D721Med (cell line): ENCODE measurements around the gene LZTR1.

Source experiments
- DNase-seq: peaks from one replicate; pipeline ENCODE4 v3.0.0; 2011; ENCODE audit warnings: low spot score; ENCODE audit not compliant: insufficient read length
- FAIRE-seq: peaks from 2 replicates; lab custom pipeline; 2011; peaks lifted over from hg19 to GRCh38; lab: Jason Lieb, UNC
- TF ChIP-seq, protein P1 (sequence below): IDR thresholded peaks from 2 replicates; pipeline ENCODE4 v1.5.1; 2012; ENCODE audit warnings: mild to moderate bottlenecking, control low read depth; ENCODE audit not compliant: insufficient read depth; ENCODE audit errors: missing control alignments

The LZTR1 gene

DNA sequence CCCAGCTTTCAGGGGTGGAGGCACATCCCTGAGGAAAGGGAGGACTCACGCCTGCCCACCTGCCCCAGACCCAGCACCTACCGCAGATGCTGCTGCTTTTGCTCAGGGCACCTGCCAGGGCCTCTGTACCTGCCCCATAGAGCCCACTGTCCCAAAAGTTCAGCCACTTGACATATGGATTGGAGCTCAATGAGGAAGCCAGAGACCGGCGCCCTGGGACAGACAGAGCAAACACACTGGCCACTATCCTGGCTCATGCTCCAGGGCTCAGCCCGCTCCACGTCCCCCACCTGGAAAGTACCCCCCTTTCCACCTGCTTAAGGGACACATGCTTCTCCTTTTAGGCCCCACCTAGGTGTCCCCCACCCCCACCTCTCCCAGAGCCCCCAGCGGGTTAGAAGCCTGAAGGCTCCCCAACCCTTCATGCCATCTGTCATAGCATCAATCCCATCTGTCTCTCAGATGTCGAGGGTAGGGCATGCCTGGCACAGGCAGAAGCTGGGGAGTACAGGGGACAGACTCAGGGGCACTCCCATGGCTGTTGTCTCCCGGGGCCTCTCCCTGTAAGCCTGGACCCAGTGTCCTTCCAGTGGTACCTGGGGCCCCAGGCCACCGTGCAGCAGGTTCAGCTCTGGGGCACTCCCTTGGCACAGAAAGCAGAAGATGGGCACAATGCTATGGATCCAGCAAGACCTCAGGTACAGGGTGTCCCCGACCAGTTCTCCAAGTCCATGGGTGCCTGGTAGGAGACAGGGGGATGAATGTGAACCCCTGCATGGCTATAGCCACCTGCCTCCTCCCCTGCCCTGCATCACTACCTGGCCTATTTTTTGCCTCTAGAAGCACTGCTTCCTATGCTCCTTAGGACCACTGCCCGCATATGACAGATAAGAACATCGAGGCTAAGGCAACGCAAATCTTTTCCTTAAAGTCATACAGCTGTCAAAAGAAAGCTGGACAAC lies 30.6 kb downstream of the LZTR1 start:
- no peak for DNase-seq

DNA sequence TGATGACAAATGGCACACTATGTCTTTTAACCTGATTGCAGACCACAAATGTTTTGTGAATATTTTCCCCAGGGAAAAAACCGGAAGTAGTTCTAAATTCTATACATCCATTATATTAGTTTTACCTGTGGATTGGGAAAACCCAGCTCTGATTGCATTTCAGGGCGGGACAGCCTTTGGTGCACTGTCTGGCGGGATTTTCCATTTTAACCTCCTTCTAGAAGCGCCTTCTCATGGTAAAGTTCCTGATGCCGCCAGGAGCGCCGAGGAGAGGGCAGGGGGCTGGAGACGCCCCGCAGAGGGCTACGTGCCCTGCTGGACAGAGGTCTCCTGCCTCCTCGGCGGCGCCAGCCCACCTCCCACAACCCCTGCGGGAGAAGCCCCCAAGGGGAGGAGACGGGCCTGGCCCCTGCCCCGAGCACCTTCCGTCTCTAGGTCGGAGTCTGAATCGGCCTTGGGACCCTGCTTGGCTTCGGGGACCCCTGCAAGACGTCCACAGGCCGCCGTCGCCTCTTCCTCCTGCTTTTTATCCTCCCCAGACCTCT lies 31.6 kb downstream of the LZTR1 start:
- no peak for DNase-seq
- no peak for FAIRE-seq
- TF ChIP-seq, protein P1, sequence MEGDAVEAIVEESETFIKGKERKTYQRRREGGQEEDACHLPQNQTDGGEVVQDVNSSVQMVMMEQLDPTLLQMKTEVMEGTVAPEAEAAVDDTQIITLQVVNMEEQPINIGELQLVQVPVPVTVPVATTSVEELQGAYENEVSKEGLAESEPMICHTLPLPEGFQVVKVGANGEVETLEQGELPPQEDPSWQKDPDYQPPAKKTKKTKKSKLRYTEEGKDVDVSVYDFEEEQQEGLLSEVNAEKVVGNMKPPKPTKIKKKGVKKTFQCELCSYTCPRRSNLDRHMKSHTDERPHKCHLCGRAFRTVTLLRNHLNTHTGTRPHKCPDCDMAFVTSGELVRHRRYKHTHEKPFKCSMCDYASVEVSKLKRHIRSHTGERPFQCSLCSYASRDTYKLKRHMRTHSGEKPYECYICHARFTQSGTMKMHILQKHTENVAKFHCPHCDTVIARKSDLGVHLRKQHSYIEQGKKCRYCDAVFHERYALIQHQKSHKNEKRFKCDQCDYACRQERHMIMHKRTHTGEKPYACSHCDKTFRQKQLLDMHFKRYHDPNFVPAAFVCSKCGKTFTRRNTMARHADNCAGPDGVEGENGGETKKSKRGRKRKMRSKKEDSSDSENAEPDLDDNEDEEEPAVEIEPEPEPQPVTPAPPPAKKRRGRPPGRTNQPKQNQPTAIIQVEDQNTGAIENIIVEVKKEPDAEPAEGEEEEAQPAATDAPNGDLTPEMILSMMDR: no peak

More for the DNA sequence above, 30.6 kb downstream of the LZTR1 start:
- no peak for FAIRE-seq
- TF ChIP-seq, protein P1: no peak

DNA sequence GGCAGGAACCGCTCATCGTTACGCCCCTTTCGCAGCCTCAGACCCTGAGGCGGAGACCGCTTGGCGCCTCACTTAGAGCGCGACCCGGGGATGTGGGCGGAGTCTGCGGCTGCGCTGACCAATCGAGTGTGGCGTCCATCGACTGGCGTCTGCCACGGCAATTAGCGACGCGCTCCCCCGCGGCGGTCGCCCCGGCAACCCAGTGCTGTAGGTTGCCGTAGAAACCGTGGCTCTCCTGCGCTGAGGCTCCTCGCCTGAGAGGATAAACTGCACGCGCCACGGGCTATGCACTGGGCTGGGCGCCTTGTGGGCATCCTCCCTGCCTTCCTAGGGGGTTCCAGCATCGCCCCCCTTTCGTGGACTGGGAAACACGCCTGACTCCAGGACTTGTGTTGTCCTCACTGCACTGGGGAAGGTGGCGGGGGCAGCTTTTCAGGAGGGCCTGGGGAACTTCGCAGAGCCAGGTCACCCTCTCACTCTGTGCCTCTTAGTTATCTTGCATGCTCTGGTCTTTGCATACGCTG lies 32.2 kb downstream of the LZTR1 start:
- DNase-seq: peak; percentile 97
- TF ChIP-seq, protein P1: no peak
- no peak for FAIRE-seq

DNA sequence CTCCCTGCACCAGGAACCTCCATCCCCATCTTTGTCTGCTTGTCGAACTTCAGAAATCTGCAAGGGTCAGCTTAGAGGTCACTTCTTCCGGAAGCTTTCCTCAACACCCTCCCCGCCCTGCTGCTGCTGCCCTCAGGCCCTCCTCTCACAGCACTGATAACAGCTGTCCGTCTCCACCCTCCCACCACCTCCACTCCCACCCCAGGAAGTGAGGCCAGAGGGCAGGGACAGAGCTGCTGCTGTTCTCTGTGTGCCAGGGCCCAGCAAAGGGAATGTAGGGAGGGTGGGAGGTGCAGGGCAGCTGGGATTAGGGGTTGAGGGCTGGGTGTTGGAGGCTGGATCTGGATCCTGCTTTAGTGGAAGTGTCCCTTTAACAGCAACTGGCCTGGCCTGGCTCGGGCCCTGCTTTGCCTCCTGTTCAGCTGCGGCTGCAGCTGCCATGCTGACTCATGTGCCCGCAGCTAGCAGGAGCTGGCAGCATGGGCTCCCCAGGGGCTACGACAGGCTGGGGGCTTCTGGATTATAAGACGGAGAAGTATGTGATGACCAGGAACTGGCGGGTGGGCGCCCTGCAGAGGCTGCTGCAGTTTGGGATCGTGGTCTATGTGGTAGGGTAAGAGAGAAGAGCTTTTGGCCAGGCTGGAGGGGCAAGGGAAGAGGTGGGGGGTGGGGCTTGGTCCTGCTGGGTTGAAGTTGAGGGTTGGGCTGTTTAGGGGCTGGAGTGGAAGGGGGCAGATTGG lies 32.8 kb downstream of the LZTR1 start, which contains the start of gene P2RX6:
Gene P2RX6, plus strand, starts transcription at position 440 of the 740 bp plus-strand sequence. Its CDS starts 10 bp downstream, at position 450.
- FAIRE-seq: no peak
- TF ChIP-seq, protein P1: no peak
- no peak for DNase-seq

DNA sequence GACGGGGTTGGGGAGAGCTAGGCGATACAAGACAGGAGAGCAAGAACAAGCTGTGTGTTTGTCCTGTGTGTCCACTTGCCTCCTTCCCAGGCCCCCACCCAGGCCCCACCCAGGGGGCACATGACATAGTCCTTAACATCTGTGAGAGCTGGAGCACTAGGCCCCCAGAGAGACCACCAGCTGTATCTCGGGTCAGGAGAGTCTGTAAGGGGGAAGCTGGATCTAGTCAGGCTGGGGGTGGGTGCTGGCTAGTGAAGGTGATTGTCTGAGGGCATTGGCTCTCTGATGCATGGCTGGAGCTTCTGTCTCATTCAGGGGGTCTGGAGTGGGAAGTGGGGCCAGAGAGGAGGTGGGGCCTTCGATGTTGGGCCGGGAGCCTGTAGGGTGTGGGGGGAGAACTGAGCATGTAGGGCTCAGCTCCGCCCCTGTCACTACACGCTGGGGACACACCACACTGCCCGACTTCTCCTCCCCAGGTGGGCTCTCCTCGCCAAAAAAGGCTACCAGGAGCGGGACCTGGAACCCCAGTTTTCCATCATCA lies 33.4 kb downstream of the LZTR1 start:
- TF ChIP-seq, protein P1: no peak
- no peak for FAIRE-seq
- DNase-seq: no peak

DNA sequence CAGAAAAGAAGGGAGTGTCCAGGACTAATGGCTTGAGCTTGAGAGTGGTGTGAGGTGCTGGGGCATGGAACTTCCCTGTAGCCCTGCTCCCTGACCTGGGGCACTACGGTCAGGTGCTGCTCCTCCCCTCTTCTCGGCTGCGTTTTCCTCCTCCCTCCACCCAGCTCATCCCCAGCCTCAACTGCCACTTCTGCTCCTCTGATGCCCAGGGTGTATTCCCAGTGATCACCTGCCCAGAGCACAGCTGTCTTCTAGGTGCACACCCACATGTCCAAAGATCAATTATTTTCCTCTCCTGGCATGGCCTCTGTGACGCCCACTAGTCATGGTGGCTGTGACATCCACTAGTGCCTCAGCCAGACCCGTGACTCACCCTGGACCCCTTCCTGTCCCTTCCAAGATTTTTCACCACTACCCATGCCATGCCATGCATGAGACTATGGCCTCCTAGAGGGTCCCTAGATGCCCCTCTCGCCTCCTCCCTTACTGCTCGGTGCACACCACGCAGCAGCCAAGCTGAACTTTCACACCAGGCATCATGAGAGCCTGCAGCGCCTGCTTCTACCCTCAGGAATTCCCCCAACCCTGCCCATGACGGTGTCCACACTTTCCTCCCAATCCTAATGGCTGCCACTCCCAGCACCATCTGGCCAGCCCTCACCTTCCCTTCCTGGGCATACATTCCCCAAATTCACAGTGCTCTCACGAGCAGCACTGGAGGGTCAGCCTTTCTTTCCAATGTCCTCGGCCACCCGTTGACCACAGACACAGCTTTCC lies 34.7 kb downstream of the LZTR1 start:
- no peak for DNase-seq
- TF ChIP-seq, protein P1: no peak
- FAIRE-seq: no peak
